ENCODE results near the gene TDRD5.

TDRD5 gene

GRCh38 chr1:179591592-179592580, at the start of gene TDRD5:
TDRD5 (plus strand) TSS chr1:179591832; CDS start chr1:179592616, 784 bp downstream.
- no peak for DNase-seq (ENCODE audit: low spot score)

- no peak for DNase-seq (ENCODE audit: low spot score)
These were observed 46.3 kb upstream of the TDRD5 start for GRCh38 chr1:179545321-179545720.

GRCh38 chr1:179547021-179547535, 44.6 kb upstream of the TDRD5 start:
- DNase-seq (ENCODE audit: low spot score) = no peak

GRCh38 chr1:179548666-179549367, 42.8 kb upstream of the TDRD5 start:
- no peak for DNase-seq (ENCODE audit: low spot score)

- DNase-seq (ENCODE audit: low spot score) = no peak
These were observed 42.3 kb upstream of the TDRD5 start for GRCh38 chr1:179549368-179549700.

- no peak for DNase-seq (ENCODE audit: low spot score)
These were observed 40.6 kb upstream of the TDRD5 start for GRCh38 chr1:179550746-179551682.

- DNase-seq (ENCODE audit: low spot score) = no peak
These were observed 37.2 kb upstream of the TDRD5 start for GRCh38 chr1:179554427-179554826.

- DNase-seq (ENCODE audit: low spot score) = no peak
These were observed 33.6 kb upstream of the TDRD5 start for GRCh38 chr1:179558078-179558477.

- DNase-seq (ENCODE audit: low spot score) = no peak
These were observed 15.9 kb upstream of the TDRD5 start, which contains the start of gene NPHS2 for GRCh38 chr1:179575497-179576314. NPHS2 (minus strand) TSS chr1:179575948; CDS start chr1:179575864, 84 bp downstream.

- DNase-seq (ENCODE audit: low spot score) = no peak
These were observed 15.1 kb upstream of the TDRD5 start for GRCh38 chr1:179576509-179576908.

- DNase-seq (ENCODE audit: low spot score) = no peak
These were observed 7.8 kb upstream of the TDRD5 start for GRCh38 chr1:179583771-179584320.

- no peak for DNase-seq (ENCODE audit: low spot score)
These were observed 5.4 kb upstream of the TDRD5 start for GRCh38 chr1:179586107-179586823.

GRCh38 chr1:179587336-179587735, 4.3 kb upstream of the TDRD5 start:
- DNase-seq (ENCODE audit: low spot score) = no peak

- DNase-seq (ENCODE audit: low spot score) = no peak
These were observed 3.1 kb upstream of the TDRD5 start for GRCh38 chr1:179588425-179589024.

- no peak for DNase-seq (ENCODE audit: low spot score)
These were observed 2.1 kb upstream of the TDRD5 start for GRCh38 chr1:179589509-179589908.

GRCh38 chr1:179590671-179591070, 961 bp upstream of the TDRD5 start:
- DNase-seq (ENCODE audit: low spot score) = no peak

- no peak for DNase-seq (ENCODE audit: low spot score)
These were observed 410 bp upstream of the TDRD5 start for GRCh38 chr1:179591253-179591591.

- no peak for DNase-seq (ENCODE audit: low spot score)
These were observed 7.0 kb downstream of the TDRD5 start for GRCh38 chr1:179598631-179599030.

GRCh38 chr1:179599623-179600249, 8.1 kb downstream of the TDRD5 start:
- no peak for DNase-seq (ENCODE audit: low spot score)

Measured in CD4-positive, alpha-beta T cell treated with Interleukin-6 at 100 ng/mL for 8 hours (primary cell).